ENCODE results near the gene PAK4. TPM values are rescaled to one million over a fixed set of nuclear protein-coding genes. Genes with fewer than 3 reads are reported as not detected.

Gene PAK4
- total and polyA plus RNA-seq, 2 experiments from 2014 or later: 20.3 to 39.6 TPM

DNA sequence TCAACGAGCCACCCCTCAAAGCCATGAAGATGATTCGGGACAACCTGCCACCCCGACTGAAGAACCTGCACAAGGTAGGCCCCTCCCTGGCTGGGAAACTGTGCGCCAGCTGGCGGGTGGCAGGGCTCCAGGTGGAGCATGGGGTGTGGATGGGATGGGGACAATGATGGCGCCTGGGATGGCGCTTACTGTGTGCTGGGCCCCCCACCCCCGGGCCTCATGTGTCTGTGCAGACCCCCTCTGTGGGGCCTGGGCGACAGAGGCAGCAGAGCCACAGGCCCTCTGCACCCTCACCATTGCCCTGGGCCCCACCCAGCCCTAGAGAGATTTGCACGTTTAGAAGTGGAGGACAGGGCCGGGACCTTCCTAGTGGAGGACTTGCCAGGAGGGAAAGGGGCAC is 52.1 kb downstream of the PAK4 start:
- 98% methylated on average over 11 of the region's 11 CpGs for WGBS (ENCODE audit: low lambda C conversion rate, missing lambda C conversion rate)
- H3K79me2 ChIP-seq: no peaks in the 10 kb centered on the region
- no peaks in the 10 kb centered on the region for H3K4me1 ChIP-seq (ENCODE audit: insufficient read depth)
- H2AFZ ChIP-seq: no peak overlapping the region
- no peaks in the 10 kb centered on the region for H4K20me1 ChIP-seq (ENCODE audit: insufficient read depth, poor library complexity, severe bottlenecking)
- no peaks in the 10 kb centered on the region for H3K9me3 ChIP-seq (ENCODE audit: low read depth)
- no peak overlapping the region for H3K27ac ChIP-seq
- H3K4me2 ChIP-seq: no peak overlapping the region
- H3K36me3 ChIP-seq (replicated peaks; ENCODE audit: insufficient read depth, low read depth): no peaks in the 10 kb centered on the region
- TF ChIP-seq EZH2phosphoT487 (IDR thresholded peaks at IDR 0.05; ENCODE audit: low read depth, severe bottlenecking, unreplicated experiment): no peak
- TF ChIP-seq CTCF (IDR thresholded peaks at IDR 0.05; ENCODE audit: poor library complexity): no peak
- TF ChIP-seq EZH2 (IDR thresholded peaks at IDR 0.05; ENCODE audit: borderline replicate concordance): no peak
- H3K9me2 ChIP-seq (replicated peaks; ENCODE audit: insufficient read depth): no peaks in the 10 kb centered on the region
- DNase-seq (ENCODE audit: low spot score): no peak
- no peak overlapping the region for H3K4me3 ChIP-seq
- no peaks in the 10 kb centered on the region for H3K27me3 ChIP-seq

GRCh38 chr19:39178296-39179006 is 52.9 kb downstream of the PAK4 start:
- H3K4me3 ChIP-seq: no peak overlapping the region
- no peaks in the 10 kb centered on the region for H3K36me3 ChIP-seq (replicated peaks; ENCODE audit: insufficient read depth, low read depth)
- no peak for DNase-seq (ENCODE audit: low spot score)
- H3K27ac ChIP-seq: no peak overlapping the region
- no peaks in the 10 kb centered on the region for H3K9me3 ChIP-seq (ENCODE audit: low read depth)
- no peaks in the 10 kb centered on the region for H4K20me1 ChIP-seq (ENCODE audit: insufficient read depth, poor library complexity, severe bottlenecking)
- H3K4me2 ChIP-seq: no peak overlapping the region
- no peaks in the 10 kb centered on the region for H3K79me2 ChIP-seq
- WGBS (ENCODE audit: low lambda C conversion rate, missing lambda C conversion rate): 97% methylated on average over 27 of the region's 30 CpGs
- TF ChIP-seq CTCF (IDR thresholded peaks at IDR 0.05; ENCODE audit: poor library complexity) (no peak), EZH2phosphoT487 (IDR thresholded peaks at IDR 0.05; ENCODE audit: low read depth, severe bottlenecking, unreplicated experiment) (no peak), EZH2 (IDR thresholded peaks at IDR 0.05; ENCODE audit: borderline replicate concordance) (no peak)
- no peaks in the 10 kb centered on the region for H3K4me1 ChIP-seq (ENCODE audit: insufficient read depth)
- no peaks in the 10 kb centered on the region for H3K9me2 ChIP-seq (replicated peaks; ENCODE audit: insufficient read depth)
- H3K27me3 ChIP-seq: no peaks in the 10 kb centered on the region
- no peak overlapping the region for H2AFZ ChIP-seq

GRCh38 chr19:39179754-39180153 is 54.2 kb downstream of the PAK4 start:
- H4K20me1 ChIP-seq (ENCODE audit: insufficient read depth, poor library complexity, severe bottlenecking): no peaks in the 10 kb centered on the region
- no peaks in the 10 kb centered on the region for H3K9me3 ChIP-seq (ENCODE audit: low read depth)
- H3K79me2 ChIP-seq: no peaks in the 10 kb centered on the region
- no peak for DNase-seq (ENCODE audit: low spot score)
- H2AFZ ChIP-seq: no peak overlapping the region
- no peaks in the 10 kb centered on the region for H3K9me2 ChIP-seq (replicated peaks; ENCODE audit: insufficient read depth)
- no peak overlapping the region for H3K4me2 ChIP-seq
- H3K4me3 ChIP-seq: no peak overlapping the region
- WGBS (ENCODE audit: low lambda C conversion rate, missing lambda C conversion rate): 96% methylated on average over 10 of the region's 10 CpGs
- no peak for TF ChIP-seq CTCF (IDR thresholded peaks at IDR 0.05; ENCODE audit: poor library complexity)
- no peak for TF ChIP-seq EZH2phosphoT487 (IDR thresholded peaks at IDR 0.05; ENCODE audit: low read depth, severe bottlenecking, unreplicated experiment)
- TF ChIP-seq EZH2 (IDR thresholded peaks at IDR 0.05; ENCODE audit: borderline replicate concordance): no peak
- H3K27me3 ChIP-seq: no peaks in the 10 kb centered on the region
- H3K4me1 ChIP-seq (ENCODE audit: insufficient read depth): no peaks in the 10 kb centered on the region
- H3K36me3 ChIP-seq (replicated peaks; ENCODE audit: insufficient read depth, low read depth): no peaks in the 10 kb centered on the region
- H3K27ac ChIP-seq: no peak overlapping the region
